ENCODE measurements around the gene CD69.
"Not testable (repeated sequence)": the region's sequence is repeated elsewhere in the genome, so short reads cannot be mapped to it uniquely, and the experiment has no call there.

CD69 gene

GRCh38 chr12:9741726-9742125, 19.0 kb downstream of the CD69 start:
- H3K27me3 ChIP-seq (ENCODE audit: control insufficient read depth in 1 of 2, insufficient read depth in 1 of 2, low read length in 2 of 2) = no peaks in the 10 kb centered on the region
- H2AK5ac ChIP-seq (ENCODE audit: low read length, severe bottlenecking) = no peak overlapping the region
- H3K23ac ChIP-seq (ENCODE audit: low read length in 2 of 2) = no peak overlapping the region
- no peak for DNase-seq
- no peak overlapping the region for H3K27ac ChIP-seq (ENCODE audit: low read length, poor library complexity, severe bottlenecking)
- H4K91ac ChIP-seq (ENCODE audit: low read length) = no peak overlapping the region
- H3K36me3 ChIP-seq (ENCODE audit: control insufficient read depth in 1 of 2, insufficient read depth in 2 of 2, low read depth in 1 of 2, low read length in 2 of 2) = no peaks in the 10 kb centered on the region
- H3K9me3 ChIP-seq (ENCODE audit: control insufficient read depth, low read length) = no peaks in the 10 kb centered on the region
- no peak overlapping the region for H2BK120ac ChIP-seq (ENCODE audit: low read depth, low read length)
- no peak overlapping the region for H2BK15ac ChIP-seq (ENCODE audit: low read depth, poor library complexity, severe bottlenecking)
- no peak overlapping the region for H3K18ac ChIP-seq (ENCODE audit: low read depth in 1 of 2, low read length in 2 of 2)
- no peak overlapping the region for H4K8ac ChIP-seq (ENCODE audit: low read length)
- H2AFZ ChIP-seq (ENCODE audit: low read depth, low read length) = no peak overlapping the region
- H3K4me2 ChIP-seq (ENCODE audit: low read length, poor library complexity, severe bottlenecking) = no peak overlapping the region
- H3K79me1 ChIP-seq (replicated peaks; ENCODE audit: low read length, poor library complexity, severe bottlenecking) = no peaks in the 10 kb centered on the region
- H3K14ac ChIP-seq (ENCODE audit: low read length in 2 of 2) = no peak overlapping the region
- no peak overlapping the region for H3K4ac ChIP-seq (ENCODE audit: low read depth in 1 of 2, low read length in 2 of 2)
- no peak overlapping the region for H2BK5ac ChIP-seq (ENCODE audit: low read depth, low read length, poor library complexity, severe bottlenecking)
- H3K4me3 ChIP-seq (ENCODE audit: insufficient read depth in 1 of 2, low read depth in 1 of 2, low read length in 2 of 2) = no peak overlapping the region
- no peak overlapping the region for H3K9ac ChIP-seq (ENCODE audit: low read length)
- 51% methylated on average over 3 of the region's 4 CpGs for WGBS
- H2BK12ac ChIP-seq (ENCODE audit: low read length in 2 of 2) = no peak overlapping the region
- H3K4me1 ChIP-seq (ENCODE audit: control insufficient read depth, insufficient read depth, low read depth, low read length) = peaks cover 4% of the 10 kb centered on the region

DNA sequence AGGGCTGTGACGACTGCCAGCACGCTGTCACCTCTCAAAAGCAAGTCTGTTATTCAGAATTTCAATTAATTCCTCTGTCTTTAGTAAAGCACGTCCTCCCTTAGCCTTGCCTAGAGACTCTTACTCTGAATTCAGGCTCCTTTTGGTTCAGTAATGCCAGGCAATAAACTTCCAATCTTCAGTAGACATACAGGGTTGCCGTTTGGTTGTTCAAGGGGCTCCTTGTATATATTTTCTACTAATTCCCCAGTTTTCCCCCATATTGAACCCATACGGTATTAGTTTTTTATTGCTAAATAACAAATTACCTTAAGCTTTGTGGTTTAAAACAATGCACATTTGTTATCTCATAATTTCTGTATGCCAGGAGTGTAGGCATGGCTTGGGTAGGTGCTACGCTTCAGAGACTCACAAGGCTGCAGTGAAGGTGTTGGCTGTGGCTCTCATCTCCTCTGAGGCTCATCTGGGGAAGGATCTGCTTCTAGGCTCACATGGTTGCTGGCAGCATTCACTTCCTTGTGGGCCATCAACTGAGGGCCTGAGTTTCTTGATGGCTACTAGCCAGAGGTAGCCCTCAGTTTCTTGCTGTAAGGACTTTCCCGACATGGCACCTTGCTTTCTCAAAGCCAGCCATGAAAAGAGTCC, 20.5 kb downstream of the CD69 start:
- Histone ChIP-seq H3K9ac (ENCODE audit: low read length) (no peak overlapping the region), H2BK12ac (ENCODE audit: low read length in 2 of 2) (no peak overlapping the region), H3K4me1 (ENCODE audit: control insufficient read depth, insufficient read depth, low read depth, low read length) (peaks cover 4% of the 10 kb centered on the region), H4K91ac (ENCODE audit: low read length) (no peak overlapping the region), H2AFZ (ENCODE audit: low read depth, low read length) (no peak overlapping the region), H2BK5ac (ENCODE audit: low read depth, low read length, poor library complexity, severe bottlenecking) (no peak overlapping the region), H3K79me1 (replicated peaks; ENCODE audit: low read length, poor library complexity, severe bottlenecking) (no peaks in the 10 kb centered on the region), H3K27me3 (ENCODE audit: control insufficient read depth in 1 of 2, insufficient read depth in 1 of 2, low read length in 2 of 2) (no peaks in the 10 kb centered on the region), H4K8ac (ENCODE audit: low read length) (no peak overlapping the region), H3K36me3 (ENCODE audit: control insufficient read depth in 1 of 2, insufficient read depth in 2 of 2, low read depth in 1 of 2, low read length in 2 of 2) (no peaks in the 10 kb centered on the region), H3K18ac (ENCODE audit: low read depth in 1 of 2, low read length in 2 of 2) (no peak overlapping the region), H3K23ac (ENCODE audit: low read length in 2 of 2) (no peak overlapping the region), H3K4me2 (ENCODE audit: low read length, poor library complexity, severe bottlenecking) (no peak overlapping the region), H3K4me3 (ENCODE audit: insufficient read depth in 1 of 2, low read depth in 1 of 2, low read length in 2 of 2) (peak overlapping the region in 1 of 2 experiments; percentile 18), H2BK120ac (ENCODE audit: low read depth, low read length) (no peak overlapping the region), H3K4ac (ENCODE audit: low read depth in 1 of 2, low read length in 2 of 2) (peak overlapping the region in 1 of 2 experiments; percentile 21), H3K9me3 (ENCODE audit: control insufficient read depth, low read length) (no peaks in the 10 kb centered on the region), H2BK15ac (ENCODE audit: low read depth, poor library complexity, severe bottlenecking) (no peak overlapping the region), H3K27ac (ENCODE audit: low read length, poor library complexity, severe bottlenecking) (no peak overlapping the region), H3K14ac (ENCODE audit: low read length in 2 of 2) (no peak overlapping the region), H2AK5ac (ENCODE audit: low read length, severe bottlenecking) (peak overlapping the region; percentile 32)
- 99% methylated on average over 6 of the region's 7 CpGs for WGBS
- DNase-seq = no peak

DNA sequence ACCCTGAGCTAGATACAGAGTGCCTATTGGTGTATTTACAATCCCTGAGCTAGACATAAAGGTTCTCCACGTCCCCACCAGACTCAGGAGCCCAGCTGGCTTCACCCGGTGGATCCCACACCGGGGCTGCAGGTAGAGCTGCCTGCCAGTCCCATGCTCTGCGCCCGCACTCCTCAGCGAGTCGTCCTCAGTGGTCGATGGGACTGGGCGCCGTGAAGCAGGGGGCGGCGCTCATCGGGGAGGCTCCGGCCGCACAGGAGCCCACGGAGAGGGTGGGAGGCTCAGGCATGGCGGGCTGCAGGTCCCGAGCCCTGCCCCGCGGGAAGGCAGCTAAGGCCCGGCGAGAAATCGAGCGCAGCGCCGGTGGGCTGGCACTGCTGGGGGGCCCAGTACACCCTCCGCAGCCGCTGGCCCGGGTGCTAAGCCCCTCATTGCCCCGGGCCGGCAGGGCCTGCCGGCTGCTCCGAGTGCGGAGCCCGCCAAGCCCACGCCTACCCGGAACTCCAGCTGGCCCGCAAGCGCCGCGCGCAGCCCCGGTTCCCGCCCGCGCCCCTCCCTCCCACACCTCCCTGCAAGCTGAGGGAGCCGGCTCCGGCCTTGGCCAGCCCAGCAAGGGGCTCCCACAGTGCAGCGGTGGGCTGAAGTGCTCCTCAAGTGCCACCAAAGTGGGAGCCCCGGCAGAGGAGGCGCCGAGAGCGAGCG, 21.1 kb downstream of the CD69 start:
- not testable (repeated sequence) for H2BK15ac ChIP-seq (ENCODE audit: low read depth, poor library complexity, severe bottlenecking); H3K9ac ChIP-seq (ENCODE audit: low read length); H2BK5ac ChIP-seq (ENCODE audit: low read depth, low read length, poor library complexity, severe bottlenecking); H3K27ac ChIP-seq (ENCODE audit: low read length, poor library complexity, severe bottlenecking); H3K27me3 ChIP-seq (ENCODE audit: control insufficient read depth in 1 of 2, insufficient read depth in 1 of 2, low read length in 2 of 2); H2AFZ ChIP-seq (ENCODE audit: low read depth, low read length); H3K4me2 ChIP-seq (ENCODE audit: low read length, poor library complexity, severe bottlenecking); H3K36me3 ChIP-seq (ENCODE audit: control insufficient read depth in 1 of 2, insufficient read depth in 2 of 2, low read depth in 1 of 2, low read length in 2 of 2); H3K9me3 ChIP-seq (ENCODE audit: control insufficient read depth, low read length); H4K8ac ChIP-seq (ENCODE audit: low read length); H3K4me1 ChIP-seq (ENCODE audit: control insufficient read depth, insufficient read depth, low read depth, low read length); DNase-seq; H3K79me1 ChIP-seq (replicated peaks; ENCODE audit: low read length, poor library complexity, severe bottlenecking); H3K14ac ChIP-seq (ENCODE audit: low read length in 2 of 2); H2BK120ac ChIP-seq (ENCODE audit: low read depth, low read length); H4K91ac ChIP-seq (ENCODE audit: low read length); H3K4ac ChIP-seq (ENCODE audit: low read depth in 1 of 2, low read length in 2 of 2); H3K18ac ChIP-seq (ENCODE audit: low read depth in 1 of 2, low read length in 2 of 2); H3K23ac ChIP-seq (ENCODE audit: low read length in 2 of 2); H2BK12ac ChIP-seq (ENCODE audit: low read length in 2 of 2); H2AK5ac ChIP-seq (ENCODE audit: low read length, severe bottlenecking)
- 97% methylated on average over 34 of the region's 54 CpGs for WGBS
- H3K4me3 ChIP-seq (ENCODE audit: insufficient read depth in 1 of 2, low read depth in 1 of 2, low read length in 2 of 2) = peak overlapping the region in 1 of 2 experiments; percentile 18

DNA sequence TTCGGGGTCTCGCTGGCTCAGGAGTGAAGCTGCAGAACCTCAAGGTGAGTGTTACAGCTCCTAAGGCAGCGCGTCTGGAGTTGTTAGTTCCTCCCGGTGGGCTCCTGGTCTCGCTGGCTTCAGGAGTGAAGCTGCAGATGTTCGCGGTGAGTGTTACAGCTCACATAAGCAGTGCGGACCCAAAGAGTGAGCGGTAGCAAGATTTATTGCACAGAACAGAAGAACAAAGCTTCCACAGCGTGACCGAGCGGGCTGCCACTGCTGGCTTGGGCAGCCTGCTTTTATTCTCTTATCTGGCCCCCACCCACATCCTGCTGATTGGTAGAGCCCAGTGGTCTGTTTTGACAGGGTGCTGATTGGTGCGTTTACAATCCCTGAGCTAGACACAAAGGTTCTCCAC, 21.8 kb downstream of the CD69 start:
- H3K9ac ChIP-seq (ENCODE audit: low read length); H3K4ac ChIP-seq (ENCODE audit: low read depth in 1 of 2, low read length in 2 of 2); H3K4me1 ChIP-seq (ENCODE audit: control insufficient read depth, insufficient read depth, low read depth, low read length); H2BK12ac ChIP-seq (ENCODE audit: low read length in 2 of 2); H3K36me3 ChIP-seq (ENCODE audit: control insufficient read depth in 1 of 2, insufficient read depth in 2 of 2, low read depth in 1 of 2, low read length in 2 of 2); H3K4me2 ChIP-seq (ENCODE audit: low read length, poor library complexity, severe bottlenecking); H3K4me3 ChIP-seq (ENCODE audit: insufficient read depth in 1 of 2, low read depth in 1 of 2, low read length in 2 of 2); H2BK15ac ChIP-seq (ENCODE audit: low read depth, poor library complexity, severe bottlenecking); H3K27ac ChIP-seq (ENCODE audit: low read length, poor library complexity, severe bottlenecking); H3K14ac ChIP-seq (ENCODE audit: low read length in 2 of 2); H2BK5ac ChIP-seq (ENCODE audit: low read depth, low read length, poor library complexity, severe bottlenecking); H3K18ac ChIP-seq (ENCODE audit: low read depth in 1 of 2, low read length in 2 of 2); H2BK120ac ChIP-seq (ENCODE audit: low read depth, low read length); DNase-seq; H2AK5ac ChIP-seq (ENCODE audit: low read length, severe bottlenecking); H2AFZ ChIP-seq (ENCODE audit: low read depth, low read length); H3K23ac ChIP-seq (ENCODE audit: low read length in 2 of 2); H3K27me3 ChIP-seq (ENCODE audit: control insufficient read depth in 1 of 2, insufficient read depth in 1 of 2, low read length in 2 of 2); H4K91ac ChIP-seq (ENCODE audit: low read length); H3K9me3 ChIP-seq (ENCODE audit: control insufficient read depth, low read length); H4K8ac ChIP-seq (ENCODE audit: low read length); H3K79me1 ChIP-seq (replicated peaks; ENCODE audit: low read length, poor library complexity, severe bottlenecking): not testable (repeated sequence)
- 99% methylated on average over 14 of the region's 14 CpGs for WGBS

All from mesenchymal stem cell (in vitro differentiated cells and primary cell).